Coronary artery (tissue), 2 donors: ENCODE measurements around the gene NRCAM.

Experiments used
- DNase-seq: peaks from one replicate; pipeline ENCODE4 v3.0.0-alpha.2; 2017; ENCODE audit warnings: low spot score
- H3K27ac ChIP-seq, 2 donors: fragments of 200-600 bp; sonication (generic); one replicate each; pipeline ENCODE4 v1.5.1; 2016 to 2019
- H3K4me3 ChIP-seq: fragments of 200-600 bp; sonication (generic); 2 replicates; pipeline ENCODE4 v1.5.1; 2016; ENCODE audit warnings: mild to moderate bottlenecking, moderate library complexity
- CTCF ChIP-seq: fragments of 200-600 bp; sonication (generic); IDR thresholded peaks from one replicate; pipeline ENCODE4 v1.5.1; 2019; ENCODE audit warnings: antibody characterized with exemption

Gene NRCAM

GRCh38 chr7:108367946-108368345 is 88.3 kb downstream of the NRCAM start:
- Histone ChIP-seq H3K27ac (no peak overlapping the region), H3K4me3 (no peak overlapping the region)
- TF ChIP-seq CTCF: no peak
- no peak for DNase-seq

- no peak for DNase-seq
- Histone ChIP-seq H3K4me3 (no peak overlapping the region), H3K27ac (no peak overlapping the region)
- no peak for TF ChIP-seq CTCF
These were observed 88.9 kb downstream of the NRCAM start for GRCh38 chr7:108367314-108367713.

GRCh38 chr7:108363659-108364058 is 92.6 kb downstream of the NRCAM start:
- TF ChIP-seq CTCF: no peak
- Histone ChIP-seq H3K4me3 (no peak overlapping the region), H3K27ac (no peak overlapping the region)
- no peak for DNase-seq

- Histone ChIP-seq H3K27ac (no peak overlapping the region), H3K4me3 (no peak overlapping the region)
- TF ChIP-seq CTCF: no peak
- no peak for DNase-seq
These were observed 96.0 kb downstream of the NRCAM start for GRCh38 chr7:108360058-108360800.

- no peak for TF ChIP-seq CTCF
- no peak overlapping the region for H3K27ac ChIP-seq
- no peak for DNase-seq
- no peak overlapping the region for H3K4me3 ChIP-seq
These were observed 97.7 kb downstream of the NRCAM start for GRCh38 chr7:108358553-108358952.

- DNase-seq: no peak
- Histone ChIP-seq H3K4me3 (no peak overlapping the region), H3K27ac (no peak overlapping the region)
- TF ChIP-seq CTCF: no peak
These were observed 104.5 kb downstream of the NRCAM start for GRCh38 chr7:108351729-108352131.

- no peak for TF ChIP-seq CTCF
These were observed 107.3 kb downstream of the NRCAM start for GRCh38 chr7:108348913-108349312.

More at GRCh38 chr7:108348913-108349312, 107.3 kb downstream of the NRCAM start:
- Histone ChIP-seq H3K27ac (no peak overlapping the region), H3K4me3 (no peak overlapping the region)
- no peak for DNase-seq
